ENCODE measurements around the gene SMIM44. TPM values are rescaled to one million over a fixed set of nuclear protein-coding genes. Genes with fewer than 3 reads are reported as not detected.

Gene SMIM44
- total and polyA plus RNA-seq, 2 donors (not counting 1 experiment from before 2014, with no cell fraction given), result not detected

DNA sequence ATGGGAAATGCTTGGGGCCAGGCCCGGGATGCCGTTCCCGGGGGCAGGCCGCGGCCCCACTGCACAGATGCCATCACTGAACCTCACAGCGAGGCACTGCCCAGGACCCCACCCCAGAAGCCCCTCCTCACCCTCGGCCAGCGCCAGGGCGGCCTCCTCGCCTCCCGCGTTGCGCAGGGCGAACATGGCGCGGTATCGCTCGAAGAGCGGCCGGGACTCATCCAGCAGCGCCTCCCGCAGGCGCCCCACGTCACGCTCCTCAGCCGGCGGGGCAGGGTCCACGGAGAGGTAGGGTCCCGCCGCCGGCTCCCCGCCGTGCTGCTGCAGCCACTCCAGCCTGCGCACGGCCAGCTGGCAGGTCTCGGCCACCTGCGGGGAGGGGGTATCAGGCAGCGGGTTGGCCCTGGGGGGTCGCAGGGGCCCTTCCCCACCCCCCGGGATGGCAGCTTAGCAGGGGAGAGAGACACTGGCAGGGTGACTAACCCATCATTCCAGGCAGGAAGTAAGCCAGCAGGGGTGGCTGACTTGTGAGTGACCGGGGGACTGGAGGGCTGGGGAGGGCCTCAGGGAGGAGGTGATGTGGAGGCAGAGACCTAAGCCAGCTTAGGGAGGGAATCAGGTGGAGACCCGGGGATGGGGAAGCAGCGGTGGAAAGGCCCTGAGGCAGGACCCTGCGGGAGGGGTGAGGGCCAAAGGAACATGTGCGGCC lies 9.0 kb upstream of the SMIM44 start:
- H3K4me2 ChIP-seq (ENCODE audit: extremely low read depth, insufficient read depth, low read length), result no peak overlapping the region
- H3K79me2 ChIP-seq (ENCODE audit: control insufficient read depth, insufficient read depth, low read length), result peaks cover under 1% of the 10 kb centered on the region
- no peak overlapping the region for H3K4me3 ChIP-seq (replicated peaks in 1 of 4; ENCODE audit: control extremely low read depth in 1 of 4, insufficient read depth in 1 of 4, low read depth in 3 of 4, low read length in 4 of 4)
- TF ChIP-seq, protein P1, sequence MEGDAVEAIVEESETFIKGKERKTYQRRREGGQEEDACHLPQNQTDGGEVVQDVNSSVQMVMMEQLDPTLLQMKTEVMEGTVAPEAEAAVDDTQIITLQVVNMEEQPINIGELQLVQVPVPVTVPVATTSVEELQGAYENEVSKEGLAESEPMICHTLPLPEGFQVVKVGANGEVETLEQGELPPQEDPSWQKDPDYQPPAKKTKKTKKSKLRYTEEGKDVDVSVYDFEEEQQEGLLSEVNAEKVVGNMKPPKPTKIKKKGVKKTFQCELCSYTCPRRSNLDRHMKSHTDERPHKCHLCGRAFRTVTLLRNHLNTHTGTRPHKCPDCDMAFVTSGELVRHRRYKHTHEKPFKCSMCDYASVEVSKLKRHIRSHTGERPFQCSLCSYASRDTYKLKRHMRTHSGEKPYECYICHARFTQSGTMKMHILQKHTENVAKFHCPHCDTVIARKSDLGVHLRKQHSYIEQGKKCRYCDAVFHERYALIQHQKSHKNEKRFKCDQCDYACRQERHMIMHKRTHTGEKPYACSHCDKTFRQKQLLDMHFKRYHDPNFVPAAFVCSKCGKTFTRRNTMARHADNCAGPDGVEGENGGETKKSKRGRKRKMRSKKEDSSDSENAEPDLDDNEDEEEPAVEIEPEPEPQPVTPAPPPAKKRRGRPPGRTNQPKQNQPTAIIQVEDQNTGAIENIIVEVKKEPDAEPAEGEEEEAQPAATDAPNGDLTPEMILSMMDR (conservative IDR thresholded peaks at IDR 0.05 in 1 of 2, IDR thresholded peaks at IDR 0.05 in 1 of 2; ENCODE audit: low read depth in 1 of 2, low read length in 2 of 2), result no peak
- no peak for TF ChIP-seq EZH2 (IDR thresholded peaks at IDR 0.05; ENCODE audit: low read length, missing control alignments)
- H4K20me1 ChIP-seq (ENCODE audit: control insufficient read depth, extremely low read depth, insufficient read depth, low read length), result no peaks in the 10 kb centered on the region
- no peak overlapping the region for H3K27ac ChIP-seq (ENCODE audit: insufficient read depth, low read length)
- no peaks in the 10 kb centered on the region for H3K4me1 ChIP-seq (ENCODE audit: control insufficient read depth, extremely low read depth, insufficient read depth, low read length)
- H3K27me3 ChIP-seq (ENCODE audit: control insufficient read depth, insufficient read depth, low read length), result no peaks in the 10 kb centered on the region
- H3K9me3 ChIP-seq (ENCODE audit: control insufficient read depth, insufficient read depth, low read depth, low read length), result no peaks in the 10 kb centered on the region
- no peak for DNase-seq (ENCODE audit: low read depth in 2 of 2)
- no peak overlapping the region for H2AFZ ChIP-seq (ENCODE audit: low read length)
- peaks cover 17% of the 10 kb centered on the region for H3K36me3 ChIP-seq (ENCODE audit: control insufficient read depth, insufficient read depth, low read length)
- no peak overlapping the region for H3K9ac ChIP-seq (ENCODE audit: insufficient read depth, low read length)

DNA sequence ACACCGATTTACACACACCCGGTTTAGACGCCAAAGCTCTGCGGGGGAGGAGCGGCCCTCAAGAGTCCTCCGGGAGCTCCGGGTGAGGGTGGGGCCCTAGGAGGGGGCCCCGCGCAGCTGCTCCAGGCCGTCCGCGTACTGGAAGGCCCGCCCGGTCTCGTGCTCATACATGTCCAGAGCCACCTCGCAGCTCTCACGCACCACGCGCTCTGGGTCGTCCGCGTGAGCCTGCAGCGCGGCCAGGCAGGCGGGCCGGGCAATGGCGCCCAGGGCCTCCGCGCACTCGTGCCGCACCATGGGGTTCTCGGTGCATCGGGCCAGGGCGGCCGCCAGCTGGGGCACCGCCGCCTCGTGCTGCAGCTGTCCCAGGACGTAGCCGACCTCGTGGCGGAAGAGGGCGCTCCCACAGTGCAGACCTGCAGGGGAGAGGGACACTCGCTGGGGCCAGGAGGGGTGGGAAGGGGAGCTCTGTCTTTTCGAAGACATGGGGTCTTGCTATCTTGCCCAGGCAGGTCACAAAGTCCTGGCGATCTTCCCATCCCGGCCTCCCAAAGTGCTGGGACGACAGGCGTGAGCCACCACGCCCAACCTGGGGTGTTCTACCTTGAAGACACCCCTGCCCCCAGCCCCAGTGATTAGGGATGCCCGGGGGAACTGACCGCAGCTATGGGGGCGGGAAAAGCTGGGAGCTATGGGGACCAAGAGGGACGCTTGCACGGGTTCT lies 8.3 kb upstream of the SMIM44 start:
- Histone ChIP-seq H3K9me3 (ENCODE audit: control insufficient read depth, insufficient read depth, low read depth, low read length) (no peaks in the 10 kb centered on the region), H3K36me3 (ENCODE audit: control insufficient read depth, insufficient read depth, low read length) (peaks cover 16% of the 10 kb centered on the region), H3K27me3 (ENCODE audit: control insufficient read depth, insufficient read depth, low read length) (no peaks in the 10 kb centered on the region), H2AFZ (ENCODE audit: low read length) (no peak overlapping the region), H3K79me2 (ENCODE audit: control insufficient read depth, insufficient read depth, low read length) (no peaks in the 10 kb centered on the region), H3K4me3 (replicated peaks in 1 of 4; ENCODE audit: control extremely low read depth in 1 of 4, insufficient read depth in 1 of 4, low read depth in 3 of 4, low read length in 4 of 4) (no peak overlapping the region), H3K4me2 (ENCODE audit: extremely low read depth, insufficient read depth, low read length) (no peak overlapping the region), H3K27ac (ENCODE audit: insufficient read depth, low read length) (no peak overlapping the region), H3K9ac (ENCODE audit: insufficient read depth, low read length) (no peak overlapping the region), H3K4me1 (ENCODE audit: control insufficient read depth, extremely low read depth, insufficient read depth, low read length) (no peaks in the 10 kb centered on the region), H4K20me1 (ENCODE audit: control insufficient read depth, extremely low read depth, insufficient read depth, low read length) (no peaks in the 10 kb centered on the region)
- DNase-seq (ENCODE audit: low read depth in 2 of 2), result no peak
- TF ChIP-seq EZH2 (IDR thresholded peaks at IDR 0.05; ENCODE audit: low read length, missing control alignments), result no peak
- TF ChIP-seq, protein P1 (conservative IDR thresholded peaks at IDR 0.05 in 1 of 2, IDR thresholded peaks at IDR 0.05 in 1 of 2; ENCODE audit: low read depth in 1 of 2, low read length in 2 of 2), result no peak

DNA sequence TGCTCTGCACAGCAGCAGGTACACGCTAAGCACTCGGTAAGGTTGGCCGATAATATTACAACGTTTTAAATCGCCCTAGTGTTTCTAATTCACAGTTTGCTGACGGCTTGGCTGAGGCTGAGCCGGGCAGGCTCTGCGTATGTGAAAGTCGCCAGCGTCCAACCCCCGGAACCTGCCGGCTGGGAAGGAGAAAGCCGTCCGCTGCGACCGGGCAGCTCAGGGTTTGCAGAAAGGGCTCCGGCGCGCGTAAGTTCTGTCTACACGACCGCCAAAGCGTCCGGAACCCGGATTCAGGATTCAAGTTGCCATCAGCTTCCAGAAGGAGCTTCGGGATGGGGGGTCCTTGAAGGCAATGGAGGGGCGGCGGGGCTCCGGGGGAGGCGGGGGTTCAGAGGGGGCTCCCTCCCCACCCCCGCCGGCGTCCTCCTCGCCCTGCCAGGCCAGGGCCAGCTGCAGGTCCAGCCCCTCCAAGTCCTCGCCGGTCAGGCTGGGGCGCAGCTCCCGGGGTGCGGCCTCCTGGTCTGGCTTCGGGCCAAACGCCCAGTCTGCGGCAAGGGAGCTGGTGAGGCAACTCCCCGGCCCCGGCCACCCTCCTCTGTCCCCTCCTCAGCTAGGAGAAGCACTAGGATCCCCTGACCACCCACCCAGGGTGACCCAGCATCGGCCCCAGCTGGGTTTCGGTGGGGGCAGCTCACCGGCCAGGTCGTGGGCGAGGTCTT lies 575 bp downstream of the SMIM44 start:
- Histone ChIP-seq H3K9ac (ENCODE audit: insufficient read depth, low read length) (no peak overlapping the region), H3K4me3 (replicated peaks in 1 of 4; ENCODE audit: control extremely low read depth in 1 of 4, insufficient read depth in 1 of 4, low read depth in 3 of 4, low read length in 4 of 4) (no peak overlapping the region), H3K4me2 (ENCODE audit: extremely low read depth, insufficient read depth, low read length) (no peak overlapping the region), H4K20me1 (ENCODE audit: control insufficient read depth, extremely low read depth, insufficient read depth, low read length) (no peaks in the 10 kb centered on the region), H3K27me3 (ENCODE audit: control insufficient read depth, insufficient read depth, low read length) (peaks cover 12% of the 10 kb centered on the region), H3K27ac (ENCODE audit: insufficient read depth, low read length) (no peak overlapping the region), H3K9me3 (ENCODE audit: control insufficient read depth, insufficient read depth, low read depth, low read length) (no peaks in the 10 kb centered on the region), H3K36me3 (ENCODE audit: control insufficient read depth, insufficient read depth, low read length) (no peaks in the 10 kb centered on the region), H3K79me2 (ENCODE audit: control insufficient read depth, insufficient read depth, low read length) (no peaks in the 10 kb centered on the region), H3K4me1 (ENCODE audit: control insufficient read depth, extremely low read depth, insufficient read depth, low read length) (no peaks in the 10 kb centered on the region), H2AFZ (ENCODE audit: low read length) (no peak overlapping the region)
- no peak for TF ChIP-seq EZH2 (IDR thresholded peaks at IDR 0.05; ENCODE audit: low read length, missing control alignments)
- TF ChIP-seq, protein P1 (conservative IDR thresholded peaks at IDR 0.05 in 1 of 2, IDR thresholded peaks at IDR 0.05 in 1 of 2; ENCODE audit: low read depth in 1 of 2, low read length in 2 of 2), result no peak
- DNase-seq (ENCODE audit: low read depth in 2 of 2), result no peak
